CD4-positive, alpha-beta T cell treated with Interleukin-21 for 1 hour (primary cell): Measurements from ENCODE around the gene RPRD2.

Experiments
- DNase-seq: peaks from one replicate; pipeline ENCODE4 v3.0.0-alpha.2; 2020

RPRD2 gene

DNA sequence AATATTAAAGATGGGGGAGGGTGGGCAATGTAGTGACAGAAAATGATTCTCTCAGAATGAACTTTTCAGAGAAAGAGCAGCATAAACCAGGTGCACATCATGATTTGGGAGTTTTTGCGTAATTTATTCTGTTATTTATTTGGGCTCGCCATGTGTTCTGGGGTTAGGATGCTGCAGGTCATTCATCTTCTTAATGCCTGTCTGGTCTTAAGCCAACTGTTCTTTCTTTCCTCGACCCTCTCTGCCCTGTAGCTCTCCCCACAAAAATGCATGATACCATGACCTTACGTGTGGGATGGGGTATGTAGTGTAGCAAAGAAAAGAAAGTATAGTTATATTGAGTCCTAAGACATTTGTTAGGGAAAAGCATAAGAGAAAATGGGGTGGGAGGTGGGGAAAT lies 110.9 kb downstream of the RPRD2 start:
- DNase-seq, result no peak

DNA sequence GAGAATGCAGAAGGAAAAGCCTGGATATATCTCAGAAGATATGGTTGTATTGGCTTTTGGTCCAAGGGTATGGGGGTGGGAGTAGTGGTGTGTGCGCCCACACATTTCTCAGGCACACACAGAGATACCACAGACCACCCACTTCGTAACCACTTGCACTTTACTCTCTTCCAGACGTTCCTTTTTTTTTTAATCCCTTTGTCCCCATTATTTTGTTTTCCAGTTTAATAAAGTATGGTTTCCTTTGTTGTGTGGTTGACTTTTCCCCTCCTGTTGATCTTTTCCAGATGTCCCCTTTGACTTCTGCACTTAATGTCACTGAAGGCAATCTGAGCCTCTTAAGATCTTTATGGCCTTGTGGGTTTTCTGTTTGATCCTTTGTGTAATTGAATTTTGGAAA lies 112.8 kb downstream of the RPRD2 start:
- DNase-seq, result no peak

DNA sequence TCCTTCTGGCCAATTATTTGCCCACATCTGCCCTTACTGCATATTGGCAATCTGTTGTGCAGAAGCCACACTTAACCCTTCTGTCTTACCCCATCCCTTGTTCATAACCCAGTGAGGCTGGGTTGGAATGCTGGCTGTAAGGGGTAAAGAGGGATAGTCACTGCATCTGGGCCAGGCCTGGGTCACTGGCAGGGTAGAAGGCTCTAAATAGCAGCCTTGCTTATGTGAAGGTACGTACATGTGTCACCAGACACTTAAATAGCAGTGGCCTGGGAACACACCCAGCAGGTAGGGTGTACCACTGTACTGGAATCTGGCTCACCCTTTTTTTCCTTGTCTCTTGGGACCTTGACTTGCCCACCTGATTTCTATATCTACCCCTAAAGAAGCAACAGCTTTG lies 113.4 kb downstream of the RPRD2 start:
- no peak for DNase-seq

DNA sequence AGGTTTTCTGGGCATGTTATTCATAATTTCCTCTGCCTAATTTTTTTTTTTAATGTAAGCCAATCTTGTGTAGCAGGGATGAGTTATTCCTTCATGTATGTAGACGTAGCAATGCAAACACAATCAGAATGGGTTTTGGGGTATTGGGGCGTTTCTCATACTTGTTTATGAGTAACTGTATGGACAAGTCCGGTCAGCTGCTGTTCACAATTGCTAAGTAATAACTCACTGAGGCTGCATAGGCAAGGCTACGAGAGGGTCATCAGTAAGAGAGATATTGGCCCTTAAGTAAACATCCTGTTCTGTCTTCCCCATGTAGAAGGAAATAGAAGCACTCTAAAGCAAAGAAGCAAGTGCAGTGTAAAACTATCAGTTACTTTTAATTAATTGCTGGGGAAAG lies 113.8 kb downstream of the RPRD2 start:
- no peak for DNase-seq

DNA sequence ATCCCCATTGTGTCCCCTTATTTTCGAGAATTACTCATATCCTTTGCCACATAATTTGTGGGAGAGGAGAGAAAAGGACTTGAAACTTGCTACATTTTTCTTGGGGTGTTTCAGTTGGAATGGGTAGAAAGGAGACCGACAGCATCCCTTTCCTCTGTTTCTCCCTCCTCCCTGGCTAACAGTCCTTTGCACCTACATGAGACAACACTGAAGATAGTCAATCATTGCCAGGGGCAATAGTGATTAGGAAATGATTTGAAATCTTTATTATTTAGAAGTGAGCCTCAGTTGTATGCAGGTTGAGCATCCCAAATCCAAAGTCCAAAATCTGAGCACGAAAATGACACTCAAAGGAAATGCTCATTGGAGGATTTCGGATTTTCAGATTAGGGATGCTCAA lies 115.4 kb downstream of the RPRD2 start:
- DNase-seq, result no peak

DNA sequence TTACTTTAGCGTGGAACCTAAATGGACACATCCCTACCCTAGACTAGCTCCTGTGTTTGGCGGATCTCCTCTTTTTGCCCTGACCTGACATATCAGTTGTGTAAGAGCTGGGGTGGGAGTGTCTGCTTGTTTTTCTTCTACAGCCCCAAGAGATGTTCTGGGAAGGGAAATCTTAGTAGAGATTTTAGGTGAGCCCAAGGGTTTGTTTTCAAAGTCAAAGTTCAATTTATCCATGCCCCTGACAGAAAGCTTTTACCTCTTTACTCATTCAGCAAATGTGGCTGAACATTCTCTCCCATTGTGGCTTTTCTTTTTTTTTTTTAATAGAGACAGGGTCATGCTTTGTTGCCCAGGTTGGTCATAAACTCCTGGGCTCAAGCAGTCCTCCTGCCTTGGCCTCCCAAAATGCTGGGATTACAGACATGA lies 116.0 kb downstream of the RPRD2 start:
- no peak for DNase-seq

DNA sequence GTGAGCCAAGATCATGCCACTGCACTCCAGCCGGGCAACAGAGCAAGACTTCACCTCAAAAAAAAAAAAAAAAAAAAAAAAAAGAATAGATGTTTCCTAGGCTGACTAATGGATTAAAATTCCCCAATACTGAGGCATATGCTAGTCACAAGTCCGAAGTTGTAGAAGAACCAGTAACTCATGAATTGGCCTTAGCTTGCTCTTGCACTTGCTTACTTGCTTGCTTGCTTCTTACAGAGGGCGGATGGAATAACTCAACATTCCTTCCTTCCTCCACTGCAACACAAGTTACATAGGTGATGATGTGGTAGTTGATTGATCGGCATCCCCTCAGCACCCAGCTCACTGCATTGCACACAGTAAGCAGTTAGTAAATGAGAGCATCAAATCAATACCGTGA lies 120.5 kb downstream of the RPRD2 start:
- no peak for DNase-seq

DNA sequence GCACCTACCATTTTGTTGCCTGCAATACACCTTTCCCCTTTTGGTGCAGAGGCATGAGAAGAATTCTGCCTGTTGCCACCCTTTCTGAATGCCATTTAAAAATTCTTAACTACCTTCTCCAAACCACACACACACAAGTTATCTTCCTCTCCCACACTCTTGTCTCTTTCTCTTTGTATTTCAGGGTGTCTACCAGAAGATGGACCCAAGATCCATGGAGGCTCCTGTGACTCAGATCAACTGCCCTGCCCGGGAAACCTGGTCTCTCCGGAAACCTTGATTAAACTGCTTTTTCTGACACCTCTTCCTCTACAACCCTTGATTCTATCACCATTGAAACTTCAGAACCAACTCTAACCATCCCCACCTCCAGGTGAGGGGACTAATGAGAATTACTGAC lies 120.9 kb downstream of the RPRD2 start:
- DNase-seq, result no peak

DNA sequence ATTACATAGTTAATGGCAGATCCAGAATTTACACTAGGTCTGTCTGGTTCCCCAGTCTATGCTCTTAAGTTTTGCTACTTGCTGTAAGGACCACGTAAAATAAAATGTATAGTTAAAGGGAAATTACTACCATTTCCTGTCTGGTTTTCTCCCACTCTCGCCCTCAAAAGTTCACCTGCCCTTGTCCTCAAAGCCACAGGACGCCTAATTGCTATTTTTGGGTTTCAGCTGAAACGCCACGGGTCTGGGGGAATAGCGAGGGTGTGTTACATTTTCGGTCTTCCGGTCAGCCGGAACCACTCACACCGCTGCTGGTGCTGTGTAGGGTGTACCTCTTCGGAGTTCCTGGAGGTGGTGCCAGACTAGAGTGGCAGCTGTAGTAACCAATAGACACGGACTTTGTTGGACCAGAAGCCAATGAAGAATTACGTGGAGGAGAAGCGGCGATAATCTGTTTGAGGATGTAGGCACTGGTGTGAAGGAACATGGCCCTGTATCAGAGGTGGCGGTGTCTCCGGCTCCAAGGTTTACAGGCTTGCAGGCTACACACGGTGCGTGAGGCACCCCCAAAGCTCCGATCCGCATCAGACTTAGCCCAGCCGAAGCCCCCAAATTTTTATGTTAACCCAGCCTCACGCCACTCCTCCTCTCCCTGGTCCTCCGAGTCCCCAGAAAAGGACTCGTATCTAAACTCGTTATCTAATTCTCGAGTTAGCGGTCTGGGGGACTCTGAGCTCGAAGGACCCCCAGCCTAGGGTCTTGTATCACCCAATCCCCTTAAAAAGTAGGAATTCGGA lies 123.2 kb downstream of the RPRD2 start, which contains the start of gene TARS2:
Gene TARS2, plus strand, starts transcription at position 454 of the 797 bp plus-strand sequence. Its CDS starts 32 bp downstream, at position 486.
- DNase-seq, result peak; percentile 98

DNA sequence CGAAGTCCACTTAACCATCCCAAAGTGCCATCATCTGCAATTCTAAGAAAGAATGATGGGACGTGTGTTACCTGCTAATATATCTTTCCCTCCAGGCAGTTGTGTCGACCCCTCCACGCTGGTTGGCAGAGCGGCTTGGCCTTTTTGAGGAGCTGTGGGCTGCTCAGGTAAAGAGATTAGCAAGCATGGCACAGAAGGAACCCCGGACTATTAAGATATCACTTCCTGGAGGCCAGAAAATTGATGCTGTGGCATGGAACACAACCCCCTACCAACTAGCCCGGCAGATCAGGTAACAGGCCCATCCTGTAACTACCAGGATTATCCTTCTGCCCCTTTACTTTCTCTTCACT lies 123.8 kb downstream of the RPRD2 start:
- peak; percentile 5 for DNase-seq

DNA sequence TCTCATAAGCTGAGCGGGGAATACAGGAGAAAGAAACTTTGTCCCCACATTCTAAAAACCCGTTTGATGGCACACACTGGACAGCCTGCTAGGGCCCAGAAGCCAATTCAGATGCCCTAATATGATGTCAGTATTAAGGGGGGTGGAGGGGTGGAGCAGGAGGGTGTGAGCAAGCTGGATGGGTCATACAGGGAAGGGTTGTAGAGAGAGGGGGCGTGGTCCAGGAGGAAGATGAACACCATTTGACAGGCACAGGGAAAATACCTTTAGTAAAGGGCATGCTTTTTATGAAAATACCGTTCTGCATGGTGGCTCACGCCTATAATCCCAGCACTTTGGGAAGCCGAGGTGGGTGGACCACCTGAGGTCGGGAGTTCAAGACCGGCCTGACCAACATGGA lies 129.2 kb downstream of the RPRD2 start:
- no peak for DNase-seq

DNA sequence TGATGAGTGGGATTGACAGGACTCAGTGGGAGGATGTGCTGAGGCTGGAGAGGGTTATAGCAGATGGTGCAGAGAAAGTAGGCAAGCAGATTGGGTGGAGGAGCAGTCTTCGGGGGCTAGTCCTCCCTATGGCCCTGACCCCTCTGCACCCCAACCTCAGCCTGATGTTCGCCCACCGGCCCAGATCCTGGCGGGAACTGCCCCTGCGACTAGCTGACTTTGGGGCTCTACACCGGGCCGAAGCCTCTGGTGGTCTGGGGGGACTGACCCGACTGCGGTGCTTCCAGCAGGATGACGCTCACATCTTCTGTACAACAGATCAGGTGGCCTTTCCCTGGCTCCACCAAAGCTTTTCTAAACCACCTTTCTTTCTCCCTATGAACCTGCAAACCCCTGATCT lies 134.4 kb downstream of the RPRD2 start:
- no peak for DNase-seq

DNA sequence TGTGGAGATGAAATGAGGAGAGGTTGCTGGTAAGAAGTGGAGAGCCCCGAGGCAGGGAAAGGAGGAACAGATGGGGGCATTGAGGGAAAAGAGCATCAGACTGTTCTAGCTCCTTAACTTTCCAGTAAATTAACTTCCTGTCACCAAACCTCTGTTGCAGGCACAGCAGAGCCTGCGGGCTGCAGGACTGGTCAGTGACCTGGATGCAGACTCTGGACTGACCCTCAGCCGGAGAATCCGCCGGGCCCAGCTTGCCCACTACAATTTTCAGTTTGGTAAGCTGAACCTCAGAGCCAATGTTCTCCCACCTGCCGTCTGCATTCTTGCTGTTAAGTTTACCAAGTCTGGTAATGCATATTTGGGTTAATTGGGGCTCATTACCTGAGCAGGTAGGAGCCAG lies 141.5 kb downstream of the RPRD2 start:
- DNase-seq, result no peak

DNA sequence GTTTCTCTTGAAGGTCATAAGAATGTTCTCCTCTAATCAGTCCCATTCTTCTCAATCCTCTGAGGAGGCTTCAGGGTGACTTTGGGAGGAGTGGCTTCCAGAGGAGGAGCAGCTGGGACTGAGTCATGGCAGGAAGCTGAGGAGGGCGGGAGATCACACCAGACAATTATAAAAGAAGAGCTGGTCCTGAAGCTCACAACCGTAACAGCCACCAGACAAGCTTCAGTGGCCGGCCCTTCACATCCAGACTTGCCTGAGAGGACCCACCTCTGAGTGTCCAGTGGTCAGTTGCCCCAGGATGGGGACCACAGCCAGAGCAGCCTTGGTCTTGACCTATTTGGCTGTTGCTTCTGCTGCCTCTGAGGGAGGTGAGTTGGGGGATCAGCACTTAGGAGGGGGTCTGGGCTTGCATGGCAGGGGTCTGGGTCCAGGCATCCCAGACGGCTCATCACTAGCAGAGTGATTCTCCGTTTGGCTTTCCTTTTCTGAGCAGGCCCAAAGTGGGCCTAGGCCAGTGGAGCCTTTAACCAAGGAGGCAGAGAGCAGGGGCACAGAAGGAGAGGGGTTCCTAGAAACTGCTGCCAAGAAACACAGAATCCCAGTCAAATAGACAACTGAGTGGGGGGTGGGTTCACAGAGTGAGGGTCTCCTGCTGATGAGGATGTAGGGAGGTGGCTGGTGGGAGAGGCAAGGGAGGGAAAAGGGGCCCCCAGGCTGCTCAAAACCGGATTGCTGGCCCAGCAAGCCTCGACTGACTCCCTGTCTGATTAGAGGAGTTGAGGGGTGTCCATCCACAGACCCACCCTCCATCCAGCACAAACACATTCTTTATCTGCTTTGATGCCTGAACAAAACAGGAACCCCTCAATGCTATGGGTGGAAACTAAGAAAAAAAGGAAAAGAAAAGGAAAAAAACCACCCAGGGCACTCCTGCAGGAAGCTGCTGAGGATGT lies 144.2 kb downstream of the RPRD2 start, which contains the start of gene ECM1:
Gene ECM1, plus strand, starts transcription at position 198 of the 953 bp plus-strand sequence. Its CDS starts 101 bp downstream, at position 299.
- DNase-seq, result no peak

DNA sequence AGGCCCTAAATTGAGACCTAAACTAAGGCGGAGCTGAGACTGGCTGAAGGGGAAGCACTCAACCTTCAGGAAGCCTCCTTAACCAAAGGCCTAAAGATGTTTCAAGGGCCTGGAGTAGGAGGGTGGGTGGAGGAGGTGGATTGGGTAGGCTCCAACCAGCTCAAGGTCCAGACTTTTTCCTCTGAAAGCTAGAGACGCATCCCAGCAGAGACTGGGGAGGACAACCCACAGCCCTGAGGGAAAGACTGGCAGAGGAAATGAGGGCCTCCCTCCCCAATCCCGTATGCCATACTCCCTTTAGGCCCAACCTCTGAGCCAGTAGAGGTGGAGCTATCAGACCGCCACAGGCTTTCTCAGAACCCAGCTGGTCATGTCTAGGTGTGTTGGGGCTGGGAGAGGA lies 145.0 kb downstream of the RPRD2 start:
- no peak for DNase-seq

DNA sequence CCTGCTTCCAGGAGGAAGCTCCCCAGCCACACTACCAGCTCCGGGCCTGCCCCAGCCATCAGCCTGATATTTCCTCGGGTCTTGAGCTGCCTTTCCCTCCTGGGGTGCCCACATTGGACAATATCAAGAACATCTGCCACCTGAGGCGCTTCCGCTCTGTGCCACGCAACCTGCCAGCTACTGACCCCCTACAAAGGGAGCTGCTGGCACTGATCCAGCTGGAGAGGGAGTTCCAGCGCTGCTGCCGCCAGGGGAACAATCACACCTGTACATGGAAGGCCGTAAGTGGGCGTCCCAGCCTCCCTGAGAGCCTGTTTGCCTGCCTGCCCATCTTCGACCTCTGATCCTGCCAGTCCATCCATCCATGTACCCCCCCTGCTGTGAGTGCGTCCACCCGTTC lies 147.6 kb downstream of the RPRD2 start:
- DNase-seq, result no peak

DNA sequence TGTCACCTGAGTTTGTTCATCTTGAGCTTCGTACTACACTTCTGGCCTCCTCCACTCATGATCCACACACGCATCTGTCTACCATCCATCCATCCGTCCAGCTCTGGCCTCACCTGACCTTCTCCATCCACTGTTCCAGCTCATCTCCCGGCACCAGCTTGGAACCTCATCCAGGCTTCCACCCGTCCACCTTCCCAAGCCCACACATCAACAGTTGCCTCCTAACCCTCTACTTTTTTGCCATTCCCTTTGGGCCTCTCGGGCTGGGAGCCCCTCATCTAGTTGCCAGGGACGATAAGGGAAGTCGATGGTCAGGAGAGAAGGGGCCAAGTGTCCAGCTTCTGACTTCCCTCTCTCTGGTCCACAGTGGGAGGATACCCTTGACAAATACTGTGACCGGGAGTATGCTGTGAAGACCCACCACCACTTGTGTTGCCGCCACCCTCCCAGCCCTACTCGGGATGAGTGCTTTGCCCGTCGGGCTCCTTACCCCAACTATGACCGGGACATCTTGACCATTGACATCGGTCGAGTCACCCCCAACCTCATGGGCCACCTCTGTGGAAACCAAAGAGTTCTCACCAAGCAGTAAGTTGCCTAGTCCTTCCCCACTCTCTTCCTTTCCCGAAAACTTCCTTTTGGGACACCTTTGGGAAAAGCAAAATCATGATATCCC lies 148.2 kb downstream of the RPRD2 start:
- DNase-seq, result no peak

DNA sequence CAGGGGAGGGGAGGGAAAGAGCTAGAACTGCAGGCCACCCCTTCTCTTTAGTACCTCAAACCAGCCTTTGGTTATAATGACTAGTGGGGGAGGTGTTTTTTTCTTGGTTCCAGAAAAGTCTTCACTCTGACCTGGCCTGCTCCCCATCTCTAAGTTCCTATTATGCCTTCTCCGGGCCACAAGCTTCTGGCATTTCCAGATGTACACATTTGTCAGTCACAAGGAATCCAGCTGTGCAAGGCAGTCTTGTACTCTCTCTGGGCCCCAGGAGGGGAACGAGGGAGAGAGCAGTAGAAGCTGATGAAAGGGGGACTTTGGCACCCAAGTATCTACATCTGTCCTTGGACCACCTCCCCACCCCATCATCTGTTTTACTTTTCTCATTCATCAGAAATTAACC lies 148.9 kb downstream of the RPRD2 start:
- no peak for DNase-seq

DNA sequence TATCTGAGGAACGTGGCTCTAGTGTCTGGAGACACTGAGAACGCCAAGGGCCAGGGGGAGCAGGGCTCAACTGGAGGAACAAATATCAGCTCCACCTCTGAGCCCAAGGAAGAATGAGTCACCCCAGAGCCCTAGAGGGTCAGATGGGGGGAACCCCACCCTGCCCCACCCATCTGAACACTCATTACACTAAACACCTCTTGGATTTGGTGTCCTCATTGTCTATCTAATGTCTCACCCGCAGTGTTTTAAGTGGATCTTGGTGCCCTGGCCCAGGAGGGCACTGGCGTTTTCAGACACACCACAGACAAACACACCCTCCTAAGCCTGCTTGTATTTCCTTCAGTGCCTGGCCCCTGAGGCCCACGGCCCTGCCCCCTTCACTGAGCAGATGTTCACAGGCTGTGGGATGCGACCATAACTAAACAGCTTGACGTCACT lies 149.4 kb downstream of the RPRD2 start:
- no peak for DNase-seq

DNA sequence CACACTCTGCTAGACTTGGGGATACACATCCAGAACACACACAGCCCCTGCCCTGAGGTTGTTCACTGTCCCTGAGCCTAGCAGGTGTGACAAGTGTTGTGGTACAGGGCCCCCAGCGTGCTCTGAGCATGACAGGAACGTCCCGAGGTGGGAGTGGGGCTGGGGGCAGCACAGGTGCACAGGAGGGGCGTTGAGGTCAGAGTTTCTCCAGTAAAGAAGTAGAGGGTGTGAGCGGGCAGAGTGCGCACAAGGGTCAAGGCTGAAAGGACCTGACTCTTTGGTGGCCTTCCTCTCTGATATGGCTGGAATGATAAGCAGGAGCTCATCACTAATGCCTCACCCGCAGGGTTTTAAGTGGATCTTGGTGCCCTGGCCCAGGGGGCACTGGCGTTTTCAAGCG lies 150.3 kb downstream of the RPRD2 start:
- DNase-seq, result no peak

DNA sequence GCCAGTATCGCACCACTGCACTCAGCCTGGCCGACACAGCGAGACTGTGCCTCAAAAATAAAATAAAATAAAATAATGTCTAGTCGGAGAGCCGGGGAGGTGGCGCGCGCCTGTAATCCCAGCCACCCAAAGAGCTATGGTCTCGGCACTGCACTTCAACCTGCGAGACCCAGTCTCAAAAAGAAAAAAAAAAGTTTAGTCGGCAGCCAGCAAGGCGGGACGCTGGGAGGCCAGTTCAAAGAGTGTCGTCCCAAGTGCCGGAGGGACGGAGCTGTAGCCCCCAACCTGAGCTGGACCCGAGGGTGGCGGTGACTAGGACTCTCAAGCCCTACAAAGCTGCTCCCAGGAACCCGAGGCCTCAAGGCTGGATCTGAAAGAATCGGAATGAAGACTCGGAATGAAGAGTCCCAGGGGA lies 151.0 kb downstream of the RPRD2 start:
- no peak for DNase-seq

DNA sequence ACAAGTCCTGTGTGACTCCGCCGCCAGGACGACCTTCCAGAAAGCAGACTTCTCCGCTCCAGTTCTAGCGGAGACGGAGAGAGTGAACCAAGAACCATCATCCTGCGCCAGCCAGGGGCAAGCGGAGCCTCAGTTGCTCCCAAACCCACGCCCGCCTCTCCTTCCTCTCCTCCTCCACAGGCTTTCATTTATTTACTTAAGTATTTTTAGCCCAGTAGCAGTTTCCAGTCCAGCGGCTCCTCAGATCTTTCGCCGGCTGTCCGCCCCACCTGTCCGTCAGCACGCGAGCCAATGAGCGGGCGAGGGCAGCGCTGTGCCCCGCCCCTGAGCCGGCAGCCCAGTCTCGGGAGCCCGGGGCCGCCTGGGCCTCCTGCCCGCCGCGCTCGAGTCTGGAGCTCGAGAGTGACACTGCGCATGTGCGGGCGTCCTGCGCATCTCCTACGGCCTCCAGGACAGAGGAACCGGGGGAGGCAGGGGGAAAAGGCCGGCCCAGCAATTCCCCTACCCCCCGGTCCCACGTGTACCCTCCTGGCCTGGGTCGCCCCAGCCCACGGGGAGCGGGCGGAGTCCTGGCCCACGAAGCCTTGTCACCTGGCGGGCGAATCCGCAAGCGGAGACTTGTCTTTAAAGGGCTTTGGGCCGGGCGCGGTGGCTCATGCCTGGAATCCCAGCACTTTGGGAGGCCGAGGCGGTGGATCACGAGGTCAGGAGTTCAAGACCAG lies 151.5 kb downstream of the RPRD2 start, which contains the start of gene FALEC:
Gene FALEC, plus strand, starts transcription at position 425 of the 722 bp plus-strand sequence.
- peak; percentile 93 for DNase-seq
